Small intestine (tissue), 7 donors: Measurements from ENCODE around the gene TEX51. TPM values are rescaled to one million over a fixed set of nuclear protein-coding genes. Genes with fewer than 3 reads are reported as not detected.

ENCODE experiments used
- DNase-seq, 2 donors: peaks; one replicate each; pipeline versions ENCODE4 v3.0.0 to v3.0.0-alpha.2; 2013
- FAIRE-seq: peaks from 2 replicates; lab custom pipeline; 2012; peaks lifted over from hg19 to GRCh38; lab: Jason Lieb, UNC
- H3K27ac ChIP-seq, 3 donors: one replicate each; pipeline ENCODE4 v1.5.1; 2013; ENCODE audit warnings: low read length in 2 of 3, mild to moderate bottlenecking in 2 of 3, control low read depth in 1 of 3, inconsistent platforms in 1 of 3, low read depth in 1 of 3, moderate library complexity in 1 of 3
- H3K27me3 ChIP-seq, 3 donors: one replicate each; pipeline ENCODE4 v1.6.1; 2013; ENCODE audit warnings: low read length in 3 of 3, inconsistent platforms in 1 of 3; ENCODE audit not compliant: control insufficient read depth in 3 of 3, insufficient read depth in 3 of 3
- H3K36me3 ChIP-seq, 3 donors: one replicate each; pipeline ENCODE4 v1.6.1; 2013; ENCODE audit warnings: low read length in 3 of 3, inconsistent platforms in 1 of 3, low read depth in 1 of 3, mild to moderate bottlenecking in 1 of 3, moderate library complexity in 1 of 3; ENCODE audit not compliant: control insufficient read depth in 3 of 3, insufficient read depth in 2 of 3
- H3K4me1 ChIP-seq, 3 donors: one replicate each; pipeline ENCODE4 v1.6.1; 2013; ENCODE audit warnings: low read length in 2 of 3, inconsistent platforms in 1 of 3, low read depth in 1 of 3, mild to moderate bottlenecking in 1 of 3, moderate library complexity in 1 of 3; ENCODE audit not compliant: control insufficient read depth in 3 of 3, insufficient read depth in 2 of 3
- H3K4me3 ChIP-seq, 3 donors: one replicate each; pipeline ENCODE4 v1.5.1; 2013; ENCODE audit warnings: low read length in 3 of 3, control low read depth in 1 of 3, inconsistent platforms in 1 of 3, low read depth in 1 of 3, mild to moderate bottlenecking in 1 of 3, moderate library complexity in 1 of 3
- H3K9me3 ChIP-seq, 2 donors: one replicate each; pipeline ENCODE4 v1.6.1; 2013; ENCODE audit warnings: low read depth in 1 of 2, low read length in 1 of 2; ENCODE audit not compliant: control insufficient read depth in 2 of 2, insufficient read depth in 1 of 2
- WGBS, 3 donors: extraction: QIAGEN DNeasy Blood & Tissue Kit; methylation state at CpG; one replicate each; pipeline ENCODE4 v1.1.7; 2013; 5-methylcytosine and 5-hydroxymethylcytosine counted together
- polyA plus RNA-seq, 4 donors: library from polyadenylated mRNA; stranded (reverse) in 3 of 4; unstranded in 1 of 4; fragments of 200-250 nt in 3 of 4; fragments of 120-200 nt in 1 of 4; gene quantifications; one replicate each; pipeline versions ENCODE4 v1.2.1 to v1.2.3, GENCODE V29; 2013
- donor health status: healthy with polysubstance abuse.
- donor health status: control.
- donor health status: control.
- donor health status: Bipolar disorder and iron deficiency.
- donor health status: healthy.

Gene TEX51
- polyA plus RNA-seq, 4 donors, result not detected

- FAIRE-seq, result no peak
- Histone ChIP-seq H3K4me1 (no peaks in the 10 kb centered on the region), H3K4me3 (no peak overlapping the region)
Observed at GRCh38 chr2:126935774-126936173, 37.1 kb downstream of the TEX51 start.

GRCh38 chr2:126936219-126936723, 37.6 kb downstream of the TEX51 start:
- H3K36me3 ChIP-seq, result no peaks in the 10 kb centered on the region
- 78 to 90% (median 89%) methylated on average over 4 of the region's 4 CpGs for WGBS, 3 donors

More at GRCh38 chr2:126935774-126936173, 37.1 kb downstream of the TEX51 start:
- peaks cover 0 to 6% (median 5%) of the 10 kb centered on the region in 3 donors for H3K27me3 ChIP-seq
- DNase-seq, result no peak
- no peak overlapping the region for H3K27ac ChIP-seq
- WGBS, 3 donors, result 59 to 76% (median 64%) methylated on average over 5 of the region's 5 CpGs
- H3K9me3 ChIP-seq, result no peaks in the 10 kb centered on the region
- H3K36me3 ChIP-seq, result no peaks in the 10 kb centered on the region

GRCh38 chr2:126940331-126940730, 41.6 kb downstream of the TEX51 start:
- Histone ChIP-seq H3K27me3 (peaks cover 0 to 12% (median 8%) of the 10 kb centered on the region in 3 donors), H3K4me1 (no peaks in the 10 kb centered on the region), H3K27ac (no peak overlapping the region), H3K36me3 (no peaks in the 10 kb centered on the region), H3K4me3 (no peak overlapping the region), H3K9me3 (peaks cover 0 to 16% of the 10 kb centered on the region in 2 donors)
- no peak for FAIRE-seq
- no peak for DNase-seq
- WGBS, 3 donors, result 83 to 89% (median 84%) methylated on average over 4 of the region's 4 CpGs

More at GRCh38 chr2:126936219-126936723, 37.6 kb downstream of the TEX51 start:
- Histone ChIP-seq H3K9me3 (no peaks in the 10 kb centered on the region), H3K4me3 (no peak overlapping the region), H3K4me1 (no peaks in the 10 kb centered on the region), H3K27ac (no peak overlapping the region), H3K27me3 (peaks cover 0 to 6% (median 5%) of the 10 kb centered on the region in 3 donors)
- FAIRE-seq (no peak), DNase-seq (no peak)

- FAIRE-seq (no peak), DNase-seq (no peak)
- Histone ChIP-seq H3K27me3 (peaks cover 0 to 8% (median 6%) of the 10 kb centered on the region in 3 donors), H3K27ac (no peak overlapping the region), H3K36me3 (no peaks in the 10 kb centered on the region), H3K9me3 (peaks cover 0 to 16% of the 10 kb centered on the region in 2 donors), H3K4me1 (peaks cover 0 to 7% (median 0%) of the 10 kb centered on the region in 3 donors), H3K4me3 (no peak overlapping the region)
- WGBS, 3 donors, result 49 to 69% (median 54%) methylated on average over 5 of the region's 5 CpGs
Observed at GRCh38 chr2:126942427-126943203, 43.9 kb downstream of the TEX51 start.

- Histone ChIP-seq H3K9me3 (peaks cover 0 to 16% of the 10 kb centered on the region in 2 donors), H3K4me1 (peaks cover 0 to 7% (median 0%) of the 10 kb centered on the region in 3 donors), H3K27me3 (peaks cover 0 to 8% (median 6%) of the 10 kb centered on the region in 3 donors), H3K27ac (no peak overlapping the region), H3K36me3 (no peaks in the 10 kb centered on the region), H3K4me3 (no peak overlapping the region)
- WGBS, 3 donors, result 78 to 93% (median 87%) methylated on average over 4 of the region's 4 CpGs
- DNase-seq (no peak), FAIRE-seq (no peak)
Observed at GRCh38 chr2:126943612-126944348, 45.1 kb downstream of the TEX51 start.

GRCh38 chr2:126945118-126945517, 46.4 kb downstream of the TEX51 start:
- WGBS, 3 donors, result 52 to 66% (median 52%) methylated on average over 6 of the region's 6 CpGs
- no peak for FAIRE-seq
- peaks cover 0 to 8% (median 6%) of the 10 kb centered on the region in 3 donors for H3K27me3 ChIP-seq
- H3K36me3 ChIP-seq, result no peaks in the 10 kb centered on the region
- H3K9me3 ChIP-seq, result peaks cover 0 to 16% of the 10 kb centered on the region in 2 donors
- peaks cover 0 to 7% (median 0%) of the 10 kb centered on the region in 3 donors for H3K4me1 ChIP-seq
- H3K27ac ChIP-seq, result no peak overlapping the region
- H3K4me3 ChIP-seq, result no peak overlapping the region
- no peak for DNase-seq

- Histone ChIP-seq H3K9me3 (peaks cover 0 to 16% of the 10 kb centered on the region in 2 donors), H3K36me3 (no peaks in the 10 kb centered on the region), H3K27ac (no peak overlapping the region), H3K4me3 (no peak overlapping the region), H3K27me3 (peaks cover 0 to 8% (median 6%) of the 10 kb centered on the region in 3 donors), H3K4me1 (peaks cover 0 to 7% (median 0%) of the 10 kb centered on the region in 3 donors)
- DNase-seq, result no peak
- 73 to 83% (median 77%) methylated on average over 7 of the region's 7 CpGs for WGBS, 3 donors
- no peak for FAIRE-seq
Observed at GRCh38 chr2:126946318-126947102, 47.8 kb downstream of the TEX51 start.

- Histone ChIP-seq H3K36me3 (no peaks in the 10 kb centered on the region), H3K4me1 (peaks cover 0 to 7% (median 0%) of the 10 kb centered on the region in 3 donors), H3K27me3 (peaks cover 0 to 8% (median 6%) of the 10 kb centered on the region in 3 donors), H3K4me3 (no peak overlapping the region), H3K9me3 (peaks cover 0 to 16% of the 10 kb centered on the region in 2 donors), H3K27ac (no peak overlapping the region)
- FAIRE-seq, result no peak
- DNase-seq, result peak in 1 of 2 donors; percentile 14
- WGBS, 3 donors, result 79 to 81% (median 81%) methylated on average over 6 of the region's 6 CpGs
Observed at GRCh38 chr2:126947103-126947429, 48.4 kb downstream of the TEX51 start.
